H1 (cell line): ENCODE results near the gene ULBP3. TPM values are rescaled to one million over a fixed set of nuclear protein-coding genes. Genes with fewer than 3 reads are reported as not detected.

Experiments used
- CTCF ChIA-PET: fragments of 300-600 bp; sonication (Branson Sonifier 250); formaldehyde crosslinking; loops from one replicate; lab custom pipeline; 2021; ENCODE audit not compliant: partially characterized antibody; lab: Charles Lee
- POLR2A ChIA-PET: fragments of 300-600 bp; sonication (Branson Sonifier 250); formaldehyde crosslinking; loops from one replicate; lab custom pipeline; 2021; ENCODE audit warnings: inconsistent platforms; ENCODE audit not compliant: partially characterized antibody; lab: Charles Lee
- DNase-seq, 2 experiments: peaks; one replicate each; pipeline versions ENCODE4 v3.0.0 to v3.0.0-alpha.2; 2010 to 2022; ENCODE audit warnings: low spot score in 2 of 2, low read depth in 1 of 2, mixed read lengths in 1 of 2
- FAIRE-seq: peaks from 2 replicates; lab custom pipeline; 2011; peaks lifted over from hg19 to GRCh38; lab: Jason Lieb, UNC
- H2AFZ ChIP-seq: 2 replicates; pipeline ENCODE4 v1.8.1; 2012; ENCODE audit warnings: low read length, inconsistent platforms
- H2AK5ac ChIP-seq: 2 replicates; pipeline ENCODE4 v1.6.1; 2013; ENCODE audit warnings: low read depth, low read length
- H2BK120ac ChIP-seq: replicated peaks from 2 replicates; pipeline ENCODE3; 2013; ENCODE audit warnings: low read depth, low read length, inconsistent platforms
- H2BK12ac ChIP-seq: 2 replicates; pipeline ENCODE4 v1.6.1; 2013; ENCODE audit warnings: low read depth, low read length
- H2BK15ac ChIP-seq: 2 replicates; pipeline ENCODE4 v1.6.1; 2013; ENCODE audit warnings: low read length
- H2BK20ac ChIP-seq: 2 replicates; pipeline ENCODE4 v1.6.1; 2013; ENCODE audit warnings: low read length
- H2BK5ac ChIP-seq: 2 replicates; pipeline ENCODE4 v1.6.1; 2013; ENCODE audit warnings: low read depth, low read length
- H3K14ac ChIP-seq: 2 replicates; pipeline ENCODE4 v1.6.1; 2013; ENCODE audit warnings: inconsistent platforms; ENCODE audit not compliant: insufficient read length
- H3K18ac ChIP-seq: 2 replicates; pipeline ENCODE4 v1.6.1; 2013; ENCODE audit warnings: low read length; ENCODE audit errors: extremely low read depth
- H3K23ac ChIP-seq: 2 replicates; pipeline ENCODE4 v1.6.1; 2013; ENCODE audit warnings: inconsistent platforms; ENCODE audit not compliant: insufficient read length
- H3K23me2 ChIP-seq: 2 replicates; pipeline ENCODE4 v1.6.1; 2013; ENCODE audit warnings: low read depth, low read length
- H3K27ac ChIP-seq: 2 replicates; pipeline ENCODE4 v1.6.1; 2011; ENCODE audit warnings: low read depth, low read length, inconsistent platforms
- H3K27me3 ChIP-seq, 4 experiments: replicated peaks in 1 of 4; 1 replicate in 1 of 4; 2 replicates in 3 of 4; pipeline versions ENCODE4 v1.6.1 to v1.8.1; 2011 to 2013; ENCODE audit warnings: low read length in 3 of 4, mild to moderate bottlenecking in 3 of 4, inconsistent platforms in 2 of 4, mixed read lengths in 2 of 4, moderate library complexity in 1 of 4; ENCODE audit not compliant: control insufficient read depth in 3 of 4, insufficient read depth in 3 of 4; ENCODE audit errors: extremely low read depth in 1 of 4
- H3K36me3 ChIP-seq, 4 experiments: 2 replicates each; pipeline versions ENCODE4 v1.6.1 to v1.8.1; 2011 to 2013; ENCODE audit warnings: mild to moderate bottlenecking in 4 of 4, low read length in 3 of 4, moderate library complexity in 2 of 4, control low read depth in 1 of 4, inconsistent platforms in 1 of 4; ENCODE audit not compliant: insufficient read depth in 4 of 4, control insufficient read depth in 2 of 4
- H3K4ac ChIP-seq: replicated peaks from 2 replicates; pipeline ENCODE3; 2013; ENCODE audit warnings: low read length, low read depth, mixed read lengths, inconsistent platforms; ENCODE audit not compliant: insufficient read length
- H3K4me1 ChIP-seq, 4 experiments: replicated peaks in 1 of 4; 1 replicate in 1 of 4; 2 replicates in 3 of 4; pipeline versions ENCODE4 v1.6.1 to v1.8.1; 2011 to 2013; ENCODE audit warnings: low read length in 3 of 4, inconsistent platforms in 2 of 4, mixed read lengths in 1 of 4; ENCODE audit not compliant: insufficient read depth in 4 of 4, control insufficient read depth in 3 of 4
- H3K4me2 ChIP-seq, 2 experiments: 2 replicates each; pipeline versions ENCODE4 v1.6.1 to v1.8.1; 2011 to 2013; ENCODE audit warnings: low read depth in 2 of 2, low read length in 2 of 2, control low read depth in 1 of 2, inconsistent platforms in 1 of 2, mild to moderate bottlenecking in 1 of 2; ENCODE audit not compliant: insufficient read depth in 1 of 2
- H3K4me3 ChIP-seq, 4 experiments: fragments of 200-600, 300-600 bp in 1 of 4; sonication (generic), shearing (Covaris generic), sonication (Bioruptor Twin) in 1 of 4; 2 replicates each; pipeline versions ENCODE4 v1.5.1 to v1.8.1; 2011 to 2016; ENCODE audit warnings: low read length in 4 of 4, low read depth in 3 of 4, control low read depth in 2 of 4, inconsistent platforms in 2 of 4, mild to moderate bottlenecking in 2 of 4, mixed read lengths in 1 of 4, moderate library complexity in 1 of 4; ENCODE audit not compliant: insufficient read depth in 2 of 4; ENCODE audit errors: extremely low read depth in 1 of 4
- H3K56ac ChIP-seq: replicated peaks from 2 replicates; pipeline ENCODE3; 2013; ENCODE audit warnings: low read depth, mild to moderate bottlenecking, mixed read lengths, low read length, inconsistent platforms; ENCODE audit not compliant: insufficient read length
- H3K79me1 ChIP-seq: 2 replicates; pipeline ENCODE4 v1.6.1; 2013; ENCODE audit warnings: low read depth, low read length, control low read depth
- H3K79me2 ChIP-seq, 2 experiments: 2 replicates each; pipeline versions ENCODE4 v1.6.1 to v1.8.1; 2012 to 2013; ENCODE audit warnings: low read length in 2 of 2, mild to moderate bottlenecking in 2 of 2, inconsistent platforms in 1 of 2; ENCODE audit not compliant: insufficient read depth in 2 of 2, control insufficient read depth in 1 of 2
- H3K9ac ChIP-seq, 4 experiments: replicated peaks in 1 of 4; 1 replicate in 1 of 4; 2 replicates in 3 of 4; pipeline versions ENCODE4 v1.6.1 to v1.8.1; 2011 to 2013; ENCODE audit warnings: low read depth in 3 of 4, low read length in 3 of 4, control low read depth in 2 of 4, mild to moderate bottlenecking in 2 of 4, moderate library complexity in 2 of 4, inconsistent platforms in 1 of 4; ENCODE audit errors: extremely low read depth in 1 of 4
- H3K9me3 ChIP-seq, 2 experiments: 2 replicates each; pipeline versions ENCODE4 v1.6.1 to v1.8.1; 2012 to 2013; ENCODE audit warnings: mild to moderate bottlenecking in 2 of 2, moderate library complexity in 2 of 2, control low read depth in 1 of 2, inconsistent platforms in 1 of 2, low read depth in 1 of 2, low read length in 1 of 2, mixed read lengths in 1 of 2; ENCODE audit not compliant: insufficient read depth in 2 of 2
- H4K20me1 ChIP-seq, 2 experiments: replicated peaks in 1 of 2; 2 replicates each; pipeline versions ENCODE3 to v1.8.1; 2011 to 2013; ENCODE audit warnings: inconsistent platforms in 2 of 2, low read length in 2 of 2, mild to moderate bottlenecking in 1 of 2; ENCODE audit not compliant: insufficient read depth in 2 of 2, control insufficient read depth in 1 of 2
- H4K5ac ChIP-seq: 2 replicates; pipeline ENCODE4 v1.6.1; 2013; ENCODE audit warnings: low read length, low read depth, mixed read lengths, inconsistent platforms; ENCODE audit not compliant: insufficient read length
- H4K8ac ChIP-seq: 2 replicates; pipeline ENCODE4 v1.8.0; 2013; ENCODE audit warnings: mild to moderate bottlenecking, moderate library complexity, low read length, inconsistent platforms; ENCODE audit not compliant: insufficient read depth; ENCODE audit errors: extremely low read depth
- H4K91ac ChIP-seq: replicated peaks from 2 replicates; pipeline ENCODE3; 2013; ENCODE audit warnings: low read length, mixed read lengths, inconsistent platforms; ENCODE audit not compliant: insufficient read length
- CBX8 ChIP-seq: fragments of 300-800, 300-1000 bp; sonication (generic); IDR thresholded peaks from 2 replicates; pipeline ENCODE4 v1.7.1; 2016; ENCODE audit warnings: low read depth, low read length, borderline replicate concordance
- GABPA ChIP-seq: IDR thresholded peaks from 2 replicates; pipeline ENCODE4 v1.6.1; 2011; ENCODE audit warnings: mild to moderate bottlenecking, low read length, moderate library complexity, borderline replicate concordance; ENCODE audit not compliant: insufficient read depth
- KDM1A ChIP-seq: fragments of 200-600, 300-600 bp; sonication (generic); IDR thresholded peaks from 2 replicates; pipeline ENCODE4 v1.7.1; 2016; ENCODE audit warnings: mild to moderate bottlenecking, low read length, borderline replicate concordance
- POLR2A ChIP-seq, 2 experiments: IDR thresholded peaks; 1 replicate in 1 of 2; 2 replicates in 1 of 2; pipeline ENCODE4 v1.6.1; 2011; ENCODE audit warnings: low read depth in 2 of 2, low read length in 2 of 2, mild to moderate bottlenecking in 2 of 2; ENCODE audit errors: control extremely low read depth in 1 of 2
- RXRA ChIP-seq: IDR thresholded peaks from 2 replicates; pipeline ENCODE4 v1.6.1; 2011; ENCODE audit warnings: low read depth, mild to moderate bottlenecking, low read length, moderate library complexity; ENCODE audit not compliant: insufficient read depth
- SIN3A ChIP-seq, 2 experiments: IDR thresholded peaks in 1 of 2; conservative IDR thresholded peaks in 1 of 2; 2 replicates each; pipeline ENCODE4 v1.6.1; 2011 to 2012; ENCODE audit warnings: low read length in 2 of 2, improper control_type of control experiment in 1 of 2, low read depth in 1 of 2, mild to moderate bottlenecking in 1 of 2
- SP2 ChIP-seq: IDR thresholded peaks from 2 replicates; pipeline ENCODE4 v1.6.1; 2012; ENCODE audit warnings: mild to moderate bottlenecking, low read length, inconsistent platforms
- TAF1 ChIP-seq: IDR thresholded peaks from 2 replicates; pipeline ENCODE4 v1.6.1; 2011; ENCODE audit warnings: mild to moderate bottlenecking, low read depth, low read length
- WGBS, 2 experiments: shearing (Covaris generic) in 1 of 2; methylation state at CpG; one replicate each; pipeline versions ENCODE4 v1.1.6 to v1.1.7; 2013 to 2015; ENCODE audit warnings: low lambda C conversion rate in 2 of 2, mixed read lengths in 2 of 2, inconsistent platforms in 1 of 2, low coverage in 1 of 2, missing lambda C conversion rate in 1 of 2; ENCODE audit not compliant: insufficient replicate concordance in 2 of 2, insufficient coverage in 1 of 2, insufficient read length in 1 of 2; ENCODE audit errors: extremely low coverage in 1 of 2, missing lambda C conversion rate in 1 of 2; 5-methylcytosine and 5-hydroxymethylcytosine counted together
- long read RNA-seq, 2 experiments: library from RNA in 1 of 2; library from capped mRNA in 1 of 2; stranded (forward); transcript quantifications; one replicate each; pipeline ENCODE4 v2.0.0, GENCODE V29; 2021; ENCODE audit warnings: inconsistent platforms in 1 of 2
- polyA minus RNA-seq, 3 experiments: library from RNA; depleted of rRNA, polyadenylated mRNA; stranded (reverse); fragments of >200 nt; gene quantifications; 1 replicate in 2 of 3; 2 replicates in 1 of 3; pipeline ENCODE4 v1.2.3, GENCODE V29; 2011
- polyA plus RNA-seq, 7 experiments: library from polyadenylated mRNA; depleted of rRNA in 3 of 7; stranded (reverse) in 5 of 7; unstranded in 2 of 7; fragments of >200 nt in 5 of 7; fragments of 200-250 nt in 2 of 7; gene quantifications; 1 replicate in 5 of 7; 2 replicates in 1 of 7; 4 replicates in 1 of 7; pipeline versions ENCODE4 v1.2.1 to v1.2.3, GENCODE V29; 2011 to 2013; ENCODE audit warnings: missing spikeins in 2 of 7, mixed read lengths in 2 of 7
- total RNA-seq: library from RNA; stranded (reverse); fragmentation: NEBNext Ultra II Directional; extraction: Animal tissue kit (Norgen Biotek cat#: 25700); gene quantifications from 2 replicates; pipeline ENCODE4 v1.2.1, GENCODE V29; 2021

ULBP3 gene
- total RNA-seq (3.3 and 4.2 TPM in 2 replicates), polyA plus RNA-seq (2011; rRNA removed) (1.8 and 1.9 TPM in 2 replicates), polyA minus RNA-seq (2011; rRNA and poly(A)+ RNA removed) (5.4 and 10.4 TPM in 2 replicates)
- 2.6 TPM for polyA plus RNA-seq (2011; cell fraction: cytosol; rRNA removed)
- 5.7 TPM for polyA plus RNA-seq (2011; cell fraction: nucleus; rRNA removed)
- polyA plus RNA-seq (2012, experiment 1 of 2), result 2.0 to 3.7 TPM (median 2.8 TPM) in 4 replicates
- 0.64 TPM for polyA plus RNA-seq (2012, experiment 2 of 2)
- polyA plus RNA-seq (2013, experiment 1 of 2), result 7.5 TPM
- polyA plus RNA-seq (2013, experiment 2 of 2), result 7.0 TPM
- polyA minus RNA-seq (2011; cell fraction: cytosol; rRNA and poly(A)+ RNA removed), result not detected
- 8.4 TPM for polyA minus RNA-seq (2011; cell fraction: nucleus; rRNA and poly(A)+ RNA removed)
- long read RNA-seq, experiment 1, partial matches to known transcripts, result 0 of 1 reads
- long read RNA-seq, experiment 1, other reads (novel, unspliced or antisense), result 0 of 1 reads
- long read RNA-seq, experiment 2, result 0 reads

- no peak within 1 kb of the TSS for H3K14ac ChIP-seq
- peaks cover 0 to 22% (median 13%) of the 10 kb centered on the region in 4 experiments; a peak in 5 of 7 replicates for H3K27me3 ChIP-seq
- no peak within 1 kb of the TSS; the same call in 1 of the 2 replicates for H2BK12ac ChIP-seq
- no peak for FAIRE-seq
- ChIA-PET POLR2A (interaction anchor here (1.1 to 5.0 kb wide), 2 partner anchors 14 to 18 kb away, joined by 3 to 15 read pairs; no protein-coding TSS in a partner anchor), CTCF (interaction anchor here (0.6 to 4.6 kb wide), 8 partner anchors 12 to 1397 kb away, joined by 3 to 54 read pairs (median 3); no protein-coding TSS in a partner anchor)
- peak within 1 kb of the TSS; percentile 49 to 73 (median 60) for H3K4me3 ChIP-seq
- no peak within 1 kb of the TSS for H2BK20ac ChIP-seq
- H4K8ac ChIP-seq, result 0 out of 2 replicates have a peak within 1 kb of the TSS, but pooled peaks have one; percentile 72
- H3K36me3 ChIP-seq, result no peaks in the 10 kb centered on the region
- 4% methylated on average over 55 of the region's 72 CpGs; no CpG with 5 or more reads in 1 of the 2 experiments for whole genome bisulfite sequencing, 2 experiments
- peak within 1 kb of the TSS; percentile 57; the same call in 1 of the 2 replicates for H2AFZ ChIP-seq
- no peak within 1 kb of the TSS for H3K27ac ChIP-seq
- no peak within 1 kb of the TSS; the same call in 1 of the 2 replicates for H2BK5ac ChIP-seq
- no peak within 1 kb of the TSS for H3K56ac ChIP-seq
- H3K23me2 ChIP-seq, result peaks cover 7% of the 10 kb centered on the region; the same call in 1 of the 2 replicates
- peaks cover 0 to 2% (median 0%) of the 10 kb centered on the region in 4 experiments; a peak in 2 of 7 replicates for H3K4me1 ChIP-seq
- H3K4me2 ChIP-seq, result peak within 1 kb of the TSS; percentile 15 to 75
- H3K79me2 ChIP-seq, result no peaks in the 10 kb centered on the region
- H4K91ac ChIP-seq, result no peak within 1 kb of the TSS
- no peak within 1 kb of the TSS for H4K5ac ChIP-seq
- DNase-seq, result peak; percentile 76 to 85
- no peak within 1 kb of the TSS for H2BK15ac ChIP-seq
- no peak within 1 kb of the TSS for H2BK120ac ChIP-seq
- no peak within 1 kb of the TSS for H2AK5ac ChIP-seq
- H3K79me1 ChIP-seq, result no peaks in the 10 kb centered on the region
- H3K9ac ChIP-seq, result peak within 1 kb of the TSS in 2 of 4 experiments; percentile 14 to 36; a peak in 2 of 7 replicates
- H4K20me1 ChIP-seq, result peaks cover 0 to 4% of the 10 kb centered on the region in 2 experiments
- no peak within 1 kb of the TSS for H3K23ac ChIP-seq
- no peaks in the 10 kb centered on the region for H3K9me3 ChIP-seq
- no peak within 1 kb of the TSS for H3K4ac ChIP-seq
- H3K18ac ChIP-seq, result no peak within 1 kb of the TSS; the same call in 1 of the 2 replicates
- TF ChIP-seq POLR2A (IDR thresholded peaks at IDR 0.05; ENCODE audit: control extremely low read depth in 1 of 2, low read depth in 2 of 2, low read length in 2 of 2) (peak in 1 of 2 experiments; percentile 56; a peak in 1 of 3 replicates), RXRA (no peak), TAF1 (peak; percentile 85), KDM1A (no peak), SIN3A (conservative IDR thresholded peaks at IDR 0.05 in 1 of 2, IDR thresholded peaks at IDR 0.05 in 1 of 2; ENCODE audit: low read depth in 1 of 2, low read length in 2 of 2) (0 out of 4 replicates have a peak, but pooled peaks of 1 of the 2 experiments have one; percentile 37), SP2 (no peak), GABPA (no peak), CBX8 (no peak)
These were observed at the start of gene ULBP3 for GRCh38 chr6:150068720-150069648. Gene ULBP3 (minus strand): TSS chr6:150069121. CDS start chr6:150069066, 55 bp downstream.
